ENCODE results near the gene ACSL1.

DNA sequence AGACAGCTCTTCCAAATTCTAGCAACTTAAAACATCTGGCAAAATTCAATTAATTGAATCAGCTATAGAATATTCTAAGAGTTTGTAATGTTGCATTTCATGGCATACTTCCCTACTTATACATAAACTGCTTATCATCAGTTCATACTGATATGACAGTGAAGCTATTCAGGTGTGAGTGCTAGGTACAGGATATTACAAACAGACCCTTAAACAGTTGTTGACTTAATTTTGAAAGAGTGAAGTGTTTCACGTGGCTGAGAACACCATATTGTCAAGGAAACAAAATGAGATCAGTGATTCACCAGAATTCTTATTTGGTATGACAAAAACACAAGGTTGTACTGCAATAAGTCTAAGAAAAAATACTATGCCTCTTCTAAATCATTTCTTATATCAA is 119.3 kb downstream of the ACSL1 start:
- TF ChIP-seq, protein P1, sequence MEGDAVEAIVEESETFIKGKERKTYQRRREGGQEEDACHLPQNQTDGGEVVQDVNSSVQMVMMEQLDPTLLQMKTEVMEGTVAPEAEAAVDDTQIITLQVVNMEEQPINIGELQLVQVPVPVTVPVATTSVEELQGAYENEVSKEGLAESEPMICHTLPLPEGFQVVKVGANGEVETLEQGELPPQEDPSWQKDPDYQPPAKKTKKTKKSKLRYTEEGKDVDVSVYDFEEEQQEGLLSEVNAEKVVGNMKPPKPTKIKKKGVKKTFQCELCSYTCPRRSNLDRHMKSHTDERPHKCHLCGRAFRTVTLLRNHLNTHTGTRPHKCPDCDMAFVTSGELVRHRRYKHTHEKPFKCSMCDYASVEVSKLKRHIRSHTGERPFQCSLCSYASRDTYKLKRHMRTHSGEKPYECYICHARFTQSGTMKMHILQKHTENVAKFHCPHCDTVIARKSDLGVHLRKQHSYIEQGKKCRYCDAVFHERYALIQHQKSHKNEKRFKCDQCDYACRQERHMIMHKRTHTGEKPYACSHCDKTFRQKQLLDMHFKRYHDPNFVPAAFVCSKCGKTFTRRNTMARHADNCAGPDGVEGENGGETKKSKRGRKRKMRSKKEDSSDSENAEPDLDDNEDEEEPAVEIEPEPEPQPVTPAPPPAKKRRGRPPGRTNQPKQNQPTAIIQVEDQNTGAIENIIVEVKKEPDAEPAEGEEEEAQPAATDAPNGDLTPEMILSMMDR (IDR thresholded peaks at IDR 0.05), result no peak
- TF ChIP-seq EZH2 (IDR thresholded peaks at IDR 0.05), result no peak
